Stimulated activated naive CD4-positive, alpha-beta T cell (primary cell): ENCODE results near the gene LSAMP.
"Not testable (repeated sequence)": the region's sequence is repeated elsewhere in the genome, so short reads cannot be mapped to it uniquely, and the experiment has no call there.

Source experiments
- DNase-seq, 6 experiments: peaks; one replicate each; lab custom pipeline; 2025; lab: John Stamatoyannopoulos, UW

LSAMP gene

DNA sequence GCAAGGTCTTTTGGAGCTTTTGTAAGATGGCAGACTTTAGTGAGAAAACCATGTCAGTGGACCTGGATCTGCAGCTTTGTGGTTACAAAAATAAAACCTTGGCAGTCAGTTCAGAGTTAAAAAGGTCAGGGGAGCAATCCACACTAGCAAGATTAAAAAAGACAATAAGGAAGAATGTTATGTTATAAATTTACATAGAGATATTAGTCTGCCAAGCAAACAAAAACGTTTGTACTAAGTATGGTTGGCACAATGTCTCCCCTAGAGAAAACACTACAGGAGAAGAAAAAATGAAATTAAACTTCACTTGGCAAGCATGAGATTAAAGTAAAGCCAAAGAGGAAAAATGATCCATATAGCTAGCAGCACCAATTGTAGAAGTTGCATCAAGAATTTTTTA, 205.0 kb downstream of the LSAMP start:
- no peak for DNase-seq

DNA sequence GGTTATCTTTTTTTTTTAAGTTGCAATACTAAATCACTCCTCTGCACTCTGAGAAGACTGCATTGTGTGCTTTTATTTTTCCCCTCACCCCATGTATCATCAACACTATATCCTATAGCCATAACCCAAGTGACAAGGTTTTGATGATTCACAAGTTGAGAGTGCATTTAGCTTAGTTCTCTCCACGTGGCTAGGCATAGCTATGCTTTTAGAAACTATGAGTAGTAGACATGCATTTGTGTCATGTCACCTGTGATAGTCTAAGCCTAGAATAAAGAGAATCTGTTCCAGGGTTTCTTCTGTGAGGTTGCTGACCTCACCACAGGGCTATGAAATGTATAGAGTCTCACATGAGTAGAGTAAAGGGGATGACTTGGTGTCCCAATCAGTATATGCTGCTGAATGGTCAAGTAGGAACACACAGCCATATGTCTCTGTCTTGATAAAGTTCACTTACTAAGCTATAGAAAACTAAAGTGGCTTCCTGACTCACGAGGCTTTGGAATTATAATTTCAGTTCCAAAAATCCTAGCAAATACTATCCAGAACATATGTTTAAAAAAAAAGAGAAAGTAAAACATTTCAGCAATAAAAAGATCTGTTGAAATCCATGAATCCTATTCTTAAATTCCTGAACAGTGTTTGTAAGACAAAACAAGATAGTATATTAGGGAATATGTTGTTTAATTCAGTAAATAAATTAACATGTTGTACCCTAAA, 206.3 kb downstream of the LSAMP start:
- DNase-seq, result no peak

DNA sequence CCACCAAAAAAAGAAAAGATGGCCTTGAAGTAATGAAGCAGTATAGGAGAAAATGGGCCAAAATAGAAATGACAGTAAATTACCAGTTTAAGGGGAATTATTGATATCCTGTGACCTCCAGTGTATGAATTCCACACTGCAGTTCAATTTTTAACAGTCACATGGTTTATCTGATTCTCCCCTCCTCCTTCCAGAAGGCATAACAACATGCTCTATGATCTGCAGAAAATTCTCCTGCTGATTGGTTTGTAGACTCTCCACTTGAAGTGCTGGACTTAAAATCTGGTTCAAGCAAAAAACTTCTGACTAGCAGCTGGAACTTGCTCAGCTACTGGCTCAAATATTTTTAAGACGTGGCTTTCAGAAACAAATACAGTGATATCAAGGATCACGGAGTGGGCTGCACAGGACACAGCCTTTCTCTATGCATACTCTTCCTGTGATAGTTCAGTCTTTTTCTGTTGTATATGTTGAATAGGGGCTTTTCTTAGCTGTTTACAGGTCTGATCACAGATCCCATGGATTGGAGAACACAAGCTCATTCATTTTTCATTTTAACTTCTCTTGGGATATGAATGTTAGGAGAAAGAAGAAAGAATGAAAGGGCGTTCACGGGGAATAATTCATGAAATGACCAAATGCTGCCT, 211.5 kb downstream of the LSAMP start:
- no peak for DNase-seq

DNA sequence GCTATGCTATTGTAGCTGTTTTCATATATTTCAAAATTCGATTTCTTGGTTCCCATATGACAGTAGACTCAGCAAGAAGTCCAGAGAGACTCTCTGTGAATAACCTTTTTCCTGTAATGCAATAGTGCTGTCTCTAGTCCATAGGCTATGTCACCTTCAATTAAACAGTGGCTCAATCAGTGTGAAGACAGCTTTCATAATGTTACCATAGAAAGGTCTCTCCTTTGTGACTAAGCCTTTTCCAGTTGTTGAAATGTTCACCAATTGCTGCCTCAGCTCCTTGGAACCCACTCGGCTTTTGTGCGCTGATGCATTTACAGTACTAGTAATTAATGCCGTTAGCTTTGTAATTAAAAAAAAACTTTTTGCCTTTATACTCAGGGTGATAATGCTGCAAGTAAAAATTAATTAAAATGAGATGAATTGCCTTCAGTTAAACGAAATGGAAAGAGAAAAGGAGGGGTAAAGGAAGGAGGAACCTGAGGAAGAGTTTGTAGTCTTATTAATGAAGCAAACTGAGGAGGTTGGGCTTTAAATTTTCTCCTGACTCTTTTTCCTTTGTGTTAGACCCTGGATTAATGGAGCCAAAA, 214.8 kb downstream of the LSAMP start:
- no peak for DNase-seq

DNA sequence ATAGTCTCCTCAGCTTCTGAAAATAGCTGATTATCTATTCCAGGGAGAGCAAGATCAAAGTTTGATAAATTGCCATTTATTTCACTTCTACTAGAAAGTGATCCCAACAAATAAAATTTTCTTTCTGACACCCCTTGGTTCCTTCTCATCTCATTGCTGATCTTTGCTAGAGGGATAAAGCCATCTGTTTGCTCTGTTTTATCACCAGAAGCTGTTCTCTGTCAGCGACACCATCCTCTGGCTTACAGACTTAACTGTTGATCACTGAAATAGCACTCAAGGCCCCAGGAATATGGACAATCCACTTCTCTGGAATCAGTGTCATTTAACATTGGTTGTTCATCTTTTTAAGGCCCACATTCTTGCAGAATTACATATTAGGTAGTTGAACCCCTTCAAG, 219.0 kb downstream of the LSAMP start:
- DNase-seq, result no peak

DNA sequence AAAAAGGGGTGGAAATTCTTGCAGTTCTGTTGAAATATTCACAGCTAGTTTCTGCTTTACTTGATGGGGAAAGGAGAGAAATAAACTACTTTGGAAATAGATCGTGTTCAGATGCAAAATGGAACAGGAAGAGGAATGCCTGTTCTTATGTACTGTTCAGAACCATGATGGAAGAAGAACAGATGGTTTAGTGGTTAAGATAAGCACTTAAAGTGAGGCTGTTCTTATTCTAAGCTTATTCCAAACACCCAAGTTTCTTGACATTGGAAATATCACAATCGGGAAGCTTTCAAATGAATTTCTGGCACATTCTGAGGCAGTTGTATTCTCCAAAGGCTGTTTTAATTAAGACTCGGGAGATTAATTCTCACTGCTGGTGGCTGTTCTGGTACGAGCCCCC, 228.5 kb downstream of the LSAMP start:
- DNase-seq, result no peak

DNA sequence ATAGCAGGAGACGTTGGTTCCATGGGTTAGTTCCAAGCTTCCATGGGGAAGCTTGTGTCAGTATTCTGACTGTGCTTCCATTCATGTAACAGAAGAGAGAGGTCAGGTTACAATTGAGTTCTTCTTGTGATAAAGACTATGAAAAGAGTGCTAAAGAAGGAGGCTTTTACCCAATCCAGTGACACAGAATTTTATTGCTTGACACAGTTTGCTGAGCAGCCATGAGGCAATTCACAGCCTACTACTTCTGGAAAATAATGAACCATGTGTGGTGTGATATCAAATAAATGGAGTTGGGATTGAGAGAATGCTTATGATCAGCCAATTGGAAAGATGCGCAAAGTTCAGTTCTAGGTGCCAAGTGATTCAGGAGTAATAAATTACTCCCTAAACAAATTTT, 233.4 kb downstream of the LSAMP start:
- DNase-seq, result no peak

DNA sequence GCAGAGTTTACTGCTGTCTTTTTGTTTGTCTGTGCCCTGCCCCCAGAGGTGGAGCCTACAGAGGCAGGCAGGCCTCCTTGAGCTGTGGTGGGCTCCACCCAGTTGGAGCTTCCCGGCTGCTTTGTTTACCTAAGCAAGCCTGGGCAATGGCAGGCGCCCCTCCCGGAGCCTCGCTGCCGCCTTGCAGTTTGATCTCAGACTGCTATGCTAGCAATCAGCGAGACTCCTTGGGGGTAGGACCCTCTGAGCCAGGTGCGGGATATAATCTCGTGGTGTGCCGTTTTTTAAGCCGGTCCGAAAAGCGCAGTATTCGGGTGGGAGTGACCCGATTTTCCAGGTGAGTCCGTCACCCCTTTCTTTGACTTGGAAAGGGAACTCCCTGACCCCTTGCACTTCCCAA, 236.5 kb downstream of the LSAMP start:
- DNase-seq, result not testable (repeated sequence)

DNA sequence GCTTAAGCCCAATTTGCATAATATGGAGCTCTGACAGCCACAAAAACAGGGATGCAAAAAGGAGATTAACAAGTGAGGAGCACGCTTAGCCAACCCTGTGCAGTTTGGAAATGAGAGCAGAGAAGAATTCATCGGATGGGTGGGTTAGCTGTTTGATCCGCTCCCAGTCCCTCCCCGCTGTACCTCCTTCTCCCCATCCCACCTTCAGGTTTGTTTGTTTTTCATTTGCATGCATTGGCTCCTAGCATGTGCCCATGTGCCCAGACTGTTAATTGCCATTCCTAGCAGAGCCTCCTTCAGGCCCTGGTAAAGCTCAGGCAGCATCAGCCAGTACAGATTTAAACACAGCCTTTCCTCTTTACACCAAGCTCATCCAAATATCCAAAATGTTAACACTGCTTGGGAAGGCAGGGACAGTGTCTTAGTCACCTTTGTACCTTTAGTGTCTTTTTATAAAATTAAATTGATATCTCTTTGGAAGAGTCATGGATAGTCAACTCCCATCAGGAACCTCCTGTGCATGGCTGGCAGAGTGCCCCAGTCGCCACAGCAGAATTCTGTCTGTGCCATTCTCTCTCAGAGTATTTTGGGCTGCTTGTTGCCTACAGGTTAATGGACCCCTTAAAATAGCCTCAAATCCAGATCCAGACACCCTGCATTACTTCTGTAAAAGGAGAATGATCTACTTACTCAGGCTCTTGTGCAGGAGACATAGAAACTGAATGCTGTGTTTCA, 244.2 kb downstream of the LSAMP start:
- no peak for DNase-seq

DNA sequence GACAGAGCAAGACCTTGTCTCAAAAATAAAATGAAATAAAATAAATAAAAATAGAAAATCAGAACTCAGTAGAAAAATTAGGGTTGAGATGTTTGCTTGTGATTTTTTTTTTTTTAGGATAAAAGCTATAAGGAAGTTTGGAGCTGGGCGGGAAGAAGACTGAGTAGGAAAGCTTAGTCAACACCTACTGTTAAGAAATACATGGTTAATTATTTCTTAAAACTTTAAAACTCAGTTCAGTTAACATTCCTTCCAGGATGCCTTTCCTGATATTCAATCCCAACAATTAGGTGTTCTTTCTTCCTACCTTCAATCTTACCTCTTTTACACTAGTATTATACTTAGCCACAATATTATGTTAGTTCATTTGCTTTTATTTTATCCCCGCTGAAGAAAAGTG, 246.2 kb downstream of the LSAMP start:
- no peak for DNase-seq

DNA sequence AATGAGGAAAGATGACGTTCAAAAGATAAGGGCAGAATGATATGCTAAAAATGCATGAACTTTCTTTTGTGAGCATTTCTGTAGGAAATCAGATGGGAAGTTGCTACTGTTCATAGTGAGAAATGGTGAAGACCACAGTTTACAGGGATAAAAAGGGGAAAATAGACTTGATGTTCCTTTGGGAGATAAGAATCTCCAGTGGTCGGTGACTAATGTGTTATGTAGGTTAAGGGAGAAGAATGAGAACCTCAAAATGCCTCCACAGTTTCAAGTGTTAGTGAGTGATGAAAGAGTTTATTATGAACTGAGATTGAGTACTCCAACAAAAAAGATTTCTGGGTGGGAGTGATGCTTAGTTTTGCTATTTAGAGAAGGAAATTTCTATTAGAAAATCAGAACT, 247.2 kb downstream of the LSAMP start:
- DNase-seq, result no peak

DNA sequence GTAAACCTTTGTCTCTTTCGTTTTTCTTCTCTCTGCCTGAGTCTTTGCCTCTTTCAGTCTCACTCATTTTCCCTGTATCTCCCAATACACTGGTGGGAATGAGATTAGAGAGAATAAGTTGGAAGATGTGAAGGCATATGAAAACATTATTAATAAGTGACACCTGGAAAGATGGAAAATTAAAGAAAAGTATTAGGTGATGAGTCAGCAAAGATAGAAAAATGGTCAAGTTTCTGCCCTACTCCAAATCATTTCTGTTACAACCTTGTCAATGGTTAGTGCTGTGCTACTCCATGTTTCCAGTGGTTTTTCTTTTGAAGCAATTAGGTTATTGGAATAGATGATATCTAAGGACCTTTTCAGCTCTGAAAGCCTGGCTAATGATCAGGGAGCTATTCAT, 252.8 kb downstream of the LSAMP start:
- DNase-seq, result no peak

DNA sequence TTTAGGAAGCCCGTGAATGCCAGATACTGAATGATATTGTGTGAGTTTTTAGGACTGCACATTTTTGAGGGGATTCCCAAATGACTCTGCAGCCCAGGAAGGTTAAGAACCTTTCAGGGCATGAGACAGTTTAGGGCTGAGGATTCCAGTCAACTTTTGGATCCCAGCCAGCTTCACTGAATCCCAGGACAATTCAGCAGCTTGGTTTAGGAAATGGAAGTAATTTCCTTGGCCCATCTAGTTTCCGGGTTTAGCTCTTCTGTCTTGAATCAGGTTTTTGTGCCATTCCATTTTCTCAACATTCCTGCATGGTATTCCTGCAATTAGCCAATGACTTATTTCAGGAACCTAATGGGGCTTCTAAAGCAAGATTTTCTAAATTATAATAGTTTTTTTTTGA, 253.9 kb downstream of the LSAMP start:
- DNase-seq, result no peak

DNA sequence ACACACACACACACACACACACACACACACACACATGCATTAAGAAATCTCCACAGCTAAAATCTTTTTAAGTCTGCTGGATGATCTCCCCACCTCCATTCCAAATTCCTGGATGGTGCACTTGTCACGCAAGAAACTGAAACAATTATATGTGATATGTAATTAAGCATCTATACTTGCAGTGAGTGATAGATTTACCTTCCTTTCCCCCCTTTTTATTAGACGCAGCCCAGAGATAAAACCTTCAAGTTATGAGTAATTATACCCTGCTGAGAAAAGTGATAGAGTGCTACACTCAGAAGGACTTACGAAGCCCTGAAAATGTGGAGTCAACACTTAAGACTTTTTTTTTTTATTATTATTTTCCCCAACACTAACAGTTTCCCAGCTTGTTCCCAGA, 255.2 kb downstream of the LSAMP start:
- DNase-seq, result no peak

DNA sequence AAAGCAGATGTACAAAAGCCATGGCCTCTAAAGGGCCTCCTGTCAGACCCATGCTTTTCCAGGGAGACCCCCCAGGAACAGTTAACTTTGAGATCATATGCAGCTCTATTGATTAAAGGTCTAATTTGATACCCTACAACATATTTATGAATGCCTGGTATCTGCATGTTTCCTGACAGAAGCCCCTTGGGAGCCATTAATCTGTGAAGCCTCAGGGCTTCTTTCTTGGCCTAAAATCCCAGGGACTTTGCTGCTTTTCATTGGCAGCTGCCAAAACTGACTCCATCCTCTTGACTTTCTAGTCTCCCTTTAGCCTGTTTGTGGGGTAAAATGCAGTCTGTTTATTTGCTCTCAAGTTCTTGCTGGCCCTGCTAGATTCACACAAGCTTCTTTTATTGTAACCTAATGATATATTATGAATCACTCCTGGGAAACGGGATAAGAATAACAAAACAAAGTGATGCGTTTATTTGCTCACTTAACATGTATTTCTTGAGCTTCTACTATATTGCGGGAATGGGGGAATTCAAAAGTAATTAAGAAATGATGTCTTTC, 257.0 kb downstream of the LSAMP start:
- DNase-seq, result no peak

DNA sequence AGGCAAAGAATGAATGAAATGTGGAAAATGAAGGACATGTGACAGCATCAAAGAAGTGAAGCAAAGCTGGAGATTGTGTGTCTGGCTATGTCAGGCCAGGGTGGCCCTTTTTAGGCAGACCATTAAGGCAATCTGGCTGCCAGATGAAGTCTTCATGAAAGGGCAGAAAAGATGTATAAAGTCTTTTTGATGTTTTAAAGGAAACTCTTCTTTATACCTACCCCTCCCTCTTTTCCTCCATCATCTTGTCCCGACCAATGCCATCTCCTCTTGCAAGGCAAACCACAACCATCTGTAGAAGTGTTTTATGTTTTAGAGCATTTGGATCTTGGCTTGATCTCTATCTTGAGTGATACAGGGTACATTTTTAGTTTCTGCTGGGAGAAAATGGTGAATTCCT, 259.2 kb downstream of the LSAMP start:
- DNase-seq, result no peak

DNA sequence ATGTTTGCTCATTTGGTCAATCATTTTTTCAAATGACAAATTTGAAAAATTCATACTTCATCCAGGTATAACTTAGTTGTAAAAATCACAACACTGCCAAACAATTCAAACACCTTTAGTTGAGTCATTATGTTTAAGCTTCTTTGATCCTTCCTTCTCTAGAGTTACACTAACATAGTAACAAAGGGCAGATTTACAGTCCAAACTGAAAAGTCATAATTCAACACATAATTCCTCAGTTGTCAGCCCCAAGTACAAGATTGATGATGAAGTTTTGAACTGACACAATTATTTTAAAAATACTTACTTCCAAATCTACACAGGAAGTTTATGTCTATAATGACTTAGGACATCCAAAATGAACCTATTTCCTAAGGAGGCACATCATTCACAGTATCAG, 264.1 kb downstream of the LSAMP start:
- DNase-seq, result no peak

DNA sequence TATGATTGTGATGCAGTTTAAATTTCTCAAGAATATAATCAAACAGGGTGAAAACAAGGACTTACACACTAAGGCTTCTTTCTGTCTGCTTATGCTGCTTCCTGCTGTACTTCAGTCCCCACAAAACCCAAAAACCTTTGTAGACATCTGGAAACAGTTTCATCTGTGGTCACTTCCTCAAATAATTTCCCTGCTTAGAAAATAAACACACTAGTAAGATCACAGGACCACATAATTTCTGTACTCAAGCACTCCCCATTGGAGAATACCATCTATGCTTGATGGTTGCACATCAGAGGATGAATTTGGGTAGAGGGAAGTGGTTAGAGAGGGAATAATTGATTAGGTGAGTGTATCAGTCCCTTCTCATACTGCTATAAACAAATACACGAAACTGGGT, 266.2 kb downstream of the LSAMP start:
- DNase-seq, result no peak

DNA sequence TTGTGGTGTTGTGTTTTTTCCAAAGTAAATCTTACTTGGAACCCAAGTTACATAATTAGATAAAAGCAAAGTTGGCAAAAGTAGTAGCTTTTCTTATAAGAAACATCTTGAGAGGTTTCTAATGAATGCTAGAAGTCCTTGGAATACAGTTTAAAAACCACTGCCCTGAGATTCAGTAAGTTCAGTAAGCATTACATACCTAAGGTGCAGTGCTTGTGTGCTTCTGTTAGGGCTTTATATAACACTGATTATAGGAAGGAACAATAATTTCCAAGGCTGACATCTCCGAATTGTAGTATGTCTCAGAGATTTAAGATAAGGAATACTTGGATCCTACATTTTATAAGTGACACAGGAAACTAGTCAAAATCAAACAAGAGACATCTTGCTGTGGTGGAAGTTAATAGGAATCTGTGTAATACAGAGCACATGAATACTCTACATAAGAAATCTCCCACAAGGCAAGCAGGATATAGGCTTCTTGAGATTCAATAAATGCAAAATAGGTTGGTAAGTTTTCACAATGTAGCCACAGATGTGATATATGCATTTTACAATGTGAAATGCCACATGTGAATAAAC, 268.2 kb downstream of the LSAMP start:
- DNase-seq, result no peak

DNA sequence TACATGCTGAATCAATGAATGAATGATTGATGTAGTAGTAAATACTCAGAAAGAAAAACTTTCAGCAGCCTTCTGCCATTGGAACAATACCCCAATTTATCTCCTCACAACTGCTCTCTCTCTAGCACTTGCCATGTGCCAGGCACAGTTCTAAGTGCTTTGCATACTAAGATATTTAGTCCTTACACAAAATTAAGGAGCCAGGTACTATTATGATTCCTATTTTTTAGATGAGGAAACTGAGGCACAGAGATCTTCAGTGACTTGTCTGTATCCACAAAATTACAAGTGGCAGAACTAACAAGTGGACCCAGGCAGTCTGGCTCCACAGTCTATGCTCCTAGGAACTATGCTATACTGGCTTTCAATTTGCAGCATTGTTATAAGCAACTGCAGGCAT, 279.2 kb downstream of the LSAMP start:
- DNase-seq, result no peak

DNA sequence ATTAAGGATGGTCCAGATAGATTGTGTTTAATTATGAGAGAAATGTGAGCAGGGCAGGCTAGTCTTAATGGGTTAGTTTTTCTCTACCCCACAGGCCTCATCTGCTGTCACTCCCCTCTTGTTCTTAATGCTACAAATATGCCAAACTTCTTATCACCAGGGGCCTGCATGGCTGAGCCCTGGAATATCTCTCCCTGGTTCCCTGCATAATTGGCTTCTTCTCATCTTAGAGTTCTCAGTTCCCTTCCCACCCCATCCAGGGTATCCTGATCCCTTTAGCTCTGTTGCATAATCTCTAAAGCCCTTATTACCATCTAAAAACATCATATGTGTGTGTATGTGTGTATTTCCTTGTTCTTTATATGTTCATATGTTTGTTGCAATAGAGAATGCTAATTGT, 279.6 kb downstream of the LSAMP start:
- no peak for DNase-seq

DNA sequence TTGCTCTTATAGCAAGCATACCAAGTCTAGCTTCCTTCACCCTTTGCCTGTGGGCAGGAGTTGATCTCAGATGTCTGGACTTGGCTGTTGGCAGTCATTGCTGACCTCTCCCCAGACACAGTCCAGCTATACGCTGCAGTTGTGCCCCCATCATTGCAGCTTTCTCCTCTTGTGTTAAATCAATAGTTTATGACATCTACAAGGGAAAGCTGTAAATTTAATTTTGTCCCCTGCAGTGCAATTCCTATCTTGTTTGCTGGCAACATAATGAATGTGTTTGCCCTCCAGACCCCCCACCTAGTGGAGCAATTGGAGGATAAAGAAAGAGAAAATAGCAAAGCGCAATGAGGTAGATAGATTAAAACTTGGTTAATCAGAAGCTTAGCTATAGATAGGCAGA, 280.2 kb downstream of the LSAMP start:
- no peak for DNase-seq
